Astrocyte of the spinal cord (primary cell): Measurements from ENCODE around the gene ZNRF3.
"Not testable (repeated sequence)": the region's sequence is repeated elsewhere in the genome, so short reads cannot be mapped to it uniquely, and the experiment has no call there.

Source experiments
- DNase-seq: peaks from one replicate; pipeline ENCODE4 v3.0.0; 2011; ENCODE audit warnings: low read depth, low spot score
- H3K4me3 ChIP-seq: 2 replicates; pipeline ENCODE4 v1.5.1; 2011; ENCODE audit warnings: low read depth, mild to moderate bottlenecking, low read length, moderate library complexity
- CTCF ChIP-seq: IDR thresholded peaks from 2 replicates; pipeline ENCODE4 v1.5.1; 2012; ENCODE audit warnings: low read depth, mild to moderate bottlenecking, low read length, inconsistent platforms
- in situ Hi-C: cut with HindIII; loops from 2 replicates; pipeline ENCODE4 v1.10.0; 2017; ENCODE audit warnings: low sequenced_read_pairs

Gene ZNRF3

GRCh38 chr22:29082826-29083545 is 199.6 kb downstream of the ZNRF3 start:
- DNase-seq = no peak
- no peak overlapping the region for H3K4me3 ChIP-seq
- no peak for TF ChIP-seq CTCF
- in situ Hi-C loops = no loop called here

GRCh38 chr22:29083576-29083932 is 200.2 kb downstream of the ZNRF3 start:
- in situ Hi-C loops = not testable (repeated sequence)

GRCh38 chr22:29083933-29084591 is 200.7 kb downstream of the ZNRF3 start:
- no peak for DNase-seq
- TF ChIP-seq CTCF = no peak
- no peak overlapping the region for H3K4me3 ChIP-seq
- in situ Hi-C loops = no loop called here

More at GRCh38 chr22:29083576-29083932, 200.2 kb downstream of the ZNRF3 start:
- DNase-seq, H3K4me3 ChIP-seq: not testable (repeated sequence)

- no peak overlapping the region for H3K4me3 ChIP-seq
- no peak for DNase-seq
- in situ Hi-C loops = no loop called here
- no peak for TF ChIP-seq CTCF
Measured at GRCh38 chr22:29087012-29087411, 203.6 kb downstream of the ZNRF3 start.

- TF ChIP-seq CTCF = no peak
- in situ Hi-C loops = no loop called here
Measured at GRCh38 chr22:29088809-29089208, 205.4 kb downstream of the ZNRF3 start.

GRCh38 chr22:29089507-29089906 is 206.1 kb downstream of the ZNRF3 start:
- H3K4me3 ChIP-seq = no peak overlapping the region

More at GRCh38 chr22:29088809-29089208, 205.4 kb downstream of the ZNRF3 start:
- no peak for DNase-seq
- H3K4me3 ChIP-seq = no peak overlapping the region

More at GRCh38 chr22:29089507-29089906, 206.1 kb downstream of the ZNRF3 start:
- TF ChIP-seq CTCF = no peak
- DNase-seq = no peak
- in situ Hi-C loops = no loop called here
